GM12878 (cell line): Measurements from ENCODE around the gene TMEM266. TPM values are rescaled to one million over a fixed set of nuclear protein-coding genes. Genes with fewer than 3 reads are reported as not detected.

ENCODE experiments used
- CHD1 ChIP-seq: IDR thresholded peaks from 2 replicates; pipeline ENCODE4 v1.6.1; 2012; ENCODE audit warnings: low read depth, low read length, improper control_type of control experiment
- EED ChIP-seq: sonication (generic); IDR thresholded peaks from 2 replicates; pipeline ENCODE4 v1.6.1; 2016; ENCODE audit warnings: antibody characterized with exemption, low read depth
- EGR1 ChIP-seq, 2 experiments: IDR thresholded peaks; 1 replicate in 1 of 2; 2 replicates in 1 of 2; pipeline ENCODE4 v1.6.1; 2011 to 2012; ENCODE audit warnings: low read depth in 2 of 2, low read length in 2 of 2, borderline replicate concordance in 1 of 2, mild to moderate bottlenecking in 1 of 2, moderate library complexity in 1 of 2
- GABPA ChIP-seq: IDR thresholded peaks from 2 replicates; pipeline ENCODE4 v1.6.1; 2014; ENCODE audit warnings: antibody characterized with exemption, low read depth, mild to moderate bottlenecking, inconsistent platforms
- GATAD2B ChIP-seq: fragments of 450-650 bp; conservative IDR thresholded peaks from 2 replicates; pipeline ENCODE4 v1.6.1; 2017; ENCODE audit warnings: low read depth, mild to moderate bottlenecking, moderate library complexity
- LARP7 ChIP-seq: fragments of 450-650 bp; IDR thresholded peaks from 2 replicates; pipeline ENCODE4 v1.6.1; 2017; ENCODE audit warnings: mild to moderate bottlenecking
- NR2F1 ChIP-seq: fragments of 450-650 bp; conservative IDR thresholded peaks from 2 replicates; pipeline ENCODE4 v1.6.1; 2017; ENCODE audit warnings: mild to moderate bottlenecking
- POLR2AphosphoS2 ChIP-seq: IDR thresholded peaks from 2 replicates; pipeline ENCODE4 v1.6.1; 2011; ENCODE audit warnings: low read depth, mild to moderate bottlenecking, low read length, improper control_type of control experiment, moderate library complexity
- SMC3 ChIP-seq: IDR thresholded peaks from 2 replicates; pipeline ENCODE4 v1.6.1; 2011; ENCODE audit warnings: low read length, improper control_type of control experiment, borderline replicate concordance
- SRF ChIP-seq, 2 experiments: IDR thresholded peaks; 2 replicates each; pipeline ENCODE4 v1.6.1; 2011; ENCODE audit warnings: low read depth in 2 of 2, low read length in 2 of 2, mild to moderate bottlenecking in 1 of 2, moderate library complexity in 1 of 2
- TAF1 ChIP-seq: IDR thresholded peaks from 2 replicates; pipeline ENCODE4 v1.6.1; 2011; ENCODE audit warnings: mild to moderate bottlenecking, low read depth, low read length, borderline replicate concordance
- ZZZ3 ChIP-seq: IDR thresholded peaks from 2 replicates; pipeline ENCODE4 v1.6.1; 2011; ENCODE audit warnings: low read depth; ENCODE audit not compliant: control insufficient read depth, insufficient read length
- polyA plus RNA-seq, 11 experiments: library from polyadenylated mRNA; depleted of rRNA in 4 of 11; unstranded in 6 of 11; stranded (reverse) in 5 of 11; fragments of >200 nt; fragmentation: Nextera tagmentation in 4 of 11; fragmentation: Illumina TruSeq in 1 of 11; extraction: Ambion mirVana in 4 of 11; extraction: Trizol in 1 of 11; gene quantifications; 1 replicate in 1 of 11; 2 replicates in 10 of 11; pipeline versions ENCODE4 v1.2.1 to v1.2.3, GENCODE V29; 2011 to 2016; ENCODE audit warnings: inconsistent platforms in 2 of 11, missing spikeins in 2 of 11, low read depth in 1 of 11
- total RNA-seq, 4 experiments: library from RNA; depleted of rRNA in 3 of 4; stranded (reverse); fragments of >200 nt in 3 of 4; fragmentation: Illumina TruSeq in 1 of 4; extraction: Trizol in 1 of 4; gene quantifications; 2 replicates each; pipeline versions ENCODE4 v1.2.1 to v1.2.3, GENCODE V29; 2013 to 2021
- TF ChIP-seq, protein P1 (sequence below): fragments of 450-650 bp; IDR thresholded peaks from 2 replicates; pipeline ENCODE4 v1.6.1; 2017; ENCODE audit warnings: mild to moderate bottlenecking
- TF ChIP-seq, protein P2 (sequence below): fragments of 450-650 bp; IDR thresholded peaks from 2 replicates; pipeline ENCODE4 v1.6.1; 2018; ENCODE audit warnings: borderline replicate concordance, mild to moderate bottlenecking; ENCODE audit not compliant: partially characterized antibody
- TF ChIP-seq, protein P3 (sequence below): fragments of 450-650 bp; IDR thresholded peaks from 2 replicates; pipeline ENCODE4 v1.6.1; 2017; ENCODE audit warnings: antibody characterized with exemption, mild to moderate bottlenecking, moderate library complexity
- TF ChIP-seq, protein P4 (sequence below), 3 experiments: IDR thresholded peaks in 2 of 3; conservative IDR thresholded peaks in 1 of 3; 2 replicates each; pipeline ENCODE4 v1.5.1; 2011; ENCODE audit warnings: low read depth in 3 of 3, low read length in 3 of 3, mild to moderate bottlenecking in 3 of 3, control low read depth in 2 of 3, moderate library complexity in 2 of 3, inconsistent platforms in 1 of 3, mixed read lengths in 1 of 3; ENCODE audit not compliant: control insufficient read depth in 2 of 3, insufficient read depth in 1 of 3; ENCODE audit errors: extremely low read depth in 1 of 3
- TF ChIP-seq, protein P5 (sequence below): fragments of 450-650 bp; IDR thresholded peaks from 2 replicates; pipeline ENCODE4 v1.6.1; 2017; ENCODE audit warnings: low read depth, mild to moderate bottlenecking, moderate library complexity

TMEM266 gene
- total and polyA plus RNA-seq, 10 of the 15 experiments (the other 5 are each of a cell fraction or from before 2014, with no cell fraction given), result 0.11 to 0.70 (median 0.39) TPM

DNA sequence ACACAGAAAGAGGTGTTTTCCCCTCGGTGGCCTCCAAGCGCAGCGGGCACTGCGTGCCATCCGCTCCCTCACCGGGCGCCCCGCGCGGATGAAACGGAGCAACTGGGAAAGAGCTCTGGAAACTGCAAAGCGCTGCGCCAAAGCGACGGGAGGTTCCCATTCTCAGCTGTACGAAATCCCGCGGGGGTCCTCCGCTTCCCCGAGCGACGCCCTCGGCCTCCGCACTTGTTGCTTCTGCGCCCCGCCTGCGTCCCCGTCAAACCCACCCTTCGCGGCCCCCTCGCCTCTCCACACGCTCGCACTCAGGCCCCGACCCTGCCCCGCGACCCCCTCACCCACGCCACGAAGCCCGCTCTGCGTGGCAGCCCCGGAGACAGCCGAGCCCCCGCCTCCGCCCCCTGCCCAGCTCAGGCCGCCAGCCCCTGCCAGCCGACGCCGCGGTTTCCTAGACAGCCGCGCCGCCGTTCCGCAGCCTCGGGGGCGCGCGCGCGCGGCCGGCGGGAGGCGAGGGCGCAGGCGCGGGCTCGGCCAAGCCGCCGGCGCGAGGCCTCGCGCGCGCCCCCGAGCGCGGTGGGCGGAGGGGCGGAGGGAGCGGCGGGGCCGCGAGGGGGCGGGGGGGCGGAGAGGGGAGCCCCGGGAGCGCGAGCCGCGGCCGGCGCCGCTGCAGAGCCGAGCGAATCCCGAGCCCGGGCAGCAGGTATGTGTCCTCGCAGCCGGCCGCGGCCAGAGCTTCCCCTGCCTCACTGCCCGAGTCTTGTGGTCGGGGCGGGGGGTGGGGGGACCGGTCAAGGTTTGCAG, at the start of gene TMEM266 (continued):
- TF ChIP-seq, protein P1, sequence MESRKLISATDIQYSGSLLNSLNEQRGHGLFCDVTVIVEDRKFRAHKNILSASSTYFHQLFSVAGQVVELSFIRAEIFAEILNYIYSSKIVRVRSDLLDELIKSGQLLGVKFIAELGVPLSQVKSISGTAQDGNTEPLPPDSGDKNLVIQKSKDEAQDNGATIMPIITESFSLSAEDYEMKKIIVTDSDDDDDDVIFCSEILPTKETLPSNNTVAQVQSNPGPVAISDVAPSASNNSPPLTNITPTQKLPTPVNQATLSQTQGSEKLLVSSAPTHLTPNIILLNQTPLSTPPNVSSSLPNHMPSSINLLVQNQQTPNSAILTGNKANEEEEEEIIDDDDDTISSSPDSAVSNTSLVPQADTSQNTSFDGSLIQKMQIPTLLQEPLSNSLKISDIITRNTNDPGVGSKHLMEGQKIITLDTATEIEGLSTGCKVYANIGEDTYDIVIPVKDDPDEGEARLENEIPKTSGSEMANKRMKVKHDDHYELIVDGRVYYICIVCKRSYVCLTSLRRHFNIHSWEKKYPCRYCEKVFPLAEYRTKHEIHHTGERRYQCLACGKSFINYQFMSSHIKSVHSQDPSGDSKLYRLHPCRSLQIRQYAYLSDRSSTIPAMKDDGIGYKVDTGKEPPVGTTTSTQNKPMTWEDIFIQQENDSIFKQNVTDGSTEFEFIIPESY, result no peak
- TF ChIP-seq GATAD2B (peak; percentile 44; the same call in 1 of the 2 replicates), EGR1 (IDR thresholded peaks at IDR 0.05; ENCODE audit: borderline replicate concordance in 1 of 2, low read depth in 2 of 2, low read length in 2 of 2) (0 out of 3 replicates have a peak, but pooled peaks of 1 of the 2 experiments have one; percentile 18), ZZZ3 (no peak), NR2F1 (peak; percentile 46; the same call in 1 of the 2 replicates), CHD1 (no peak), LARP7 (peak; percentile 65; the same call in 1 of the 2 replicates), SMC3 (no peak), SRF (IDR thresholded peaks at IDR 0.05; ENCODE audit: low read depth in 2 of 2, low read length in 2 of 2) (no peak), EED (no peak), GABPA (no peak), TAF1 (no peak), POLR2AphosphoS2 (no peak)
- TF ChIP-seq, protein P2, sequence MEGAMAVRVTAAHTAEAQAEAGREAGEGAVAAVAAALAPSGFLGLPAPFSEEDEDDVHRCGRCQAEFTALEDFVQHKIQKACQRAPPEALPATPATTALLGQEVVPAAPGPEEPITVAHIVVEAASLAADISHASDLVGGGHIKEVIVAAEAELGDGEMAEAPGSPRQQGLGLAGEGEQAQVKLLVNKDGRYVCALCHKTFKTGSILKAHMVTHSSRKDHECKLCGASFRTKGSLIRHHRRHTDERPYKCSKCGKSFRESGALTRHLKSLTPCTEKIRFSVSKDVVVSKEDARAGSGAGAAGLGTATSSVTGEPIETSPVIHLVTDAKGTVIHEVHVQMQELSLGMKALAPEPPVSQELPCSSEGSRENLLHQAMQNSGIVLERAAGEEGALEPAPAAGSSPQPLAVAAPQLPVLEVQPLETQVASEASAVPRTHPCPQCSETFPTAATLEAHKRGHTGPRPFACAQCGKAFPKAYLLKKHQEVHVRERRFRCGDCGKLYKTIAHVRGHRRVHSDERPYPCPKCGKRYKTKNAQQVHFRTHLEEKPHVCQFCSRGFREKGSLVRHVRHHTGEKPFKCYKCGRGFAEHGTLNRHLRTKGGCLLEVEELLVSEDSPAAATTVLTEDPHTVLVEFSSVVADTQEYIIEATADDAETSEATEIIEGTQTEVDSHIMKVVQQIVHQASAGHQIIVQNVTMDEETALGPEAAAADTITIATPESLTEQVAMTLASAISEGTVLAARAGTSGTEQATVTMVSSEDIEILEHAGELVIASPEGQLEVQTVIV, result no peak
- TF ChIP-seq, protein P3, sequence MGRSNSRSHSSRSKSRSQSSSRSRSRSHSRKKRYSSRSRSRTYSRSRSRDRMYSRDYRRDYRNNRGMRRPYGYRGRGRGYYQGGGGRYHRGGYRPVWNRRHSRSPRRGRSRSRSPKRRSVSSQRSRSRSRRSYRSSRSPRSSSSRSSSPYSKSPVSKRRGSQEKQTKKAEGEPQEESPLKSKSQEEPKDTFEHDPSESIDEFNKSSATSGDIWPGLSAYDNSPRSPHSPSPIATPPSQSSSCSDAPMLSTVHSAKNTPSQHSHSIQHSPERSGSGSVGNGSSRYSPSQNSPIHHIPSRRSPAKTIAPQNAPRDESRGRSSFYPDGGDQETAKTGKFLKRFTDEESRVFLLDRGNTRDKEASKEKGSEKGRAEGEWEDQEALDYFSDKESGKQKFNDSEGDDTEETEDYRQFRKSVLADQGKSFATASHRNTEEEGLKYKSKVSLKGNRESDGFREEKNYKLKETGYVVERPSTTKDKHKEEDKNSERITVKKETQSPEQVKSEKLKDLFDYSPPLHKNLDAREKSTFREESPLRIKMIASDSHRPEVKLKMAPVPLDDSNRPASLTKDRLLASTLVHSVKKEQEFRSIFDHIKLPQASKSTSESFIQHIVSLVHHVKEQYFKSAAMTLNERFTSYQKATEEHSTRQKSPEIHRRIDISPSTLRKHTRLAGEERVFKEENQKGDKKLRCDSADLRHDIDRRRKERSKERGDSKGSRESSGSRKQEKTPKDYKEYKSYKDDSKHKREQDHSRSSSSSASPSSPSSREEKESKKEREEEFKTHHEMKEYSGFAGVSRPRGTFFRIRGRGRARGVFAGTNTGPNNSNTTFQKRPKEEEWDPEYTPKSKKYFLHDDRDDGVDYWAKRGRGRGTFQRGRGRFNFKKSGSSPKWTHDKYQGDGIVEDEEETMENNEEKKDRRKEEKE, result no peak
- TF ChIP-seq, protein P4, sequence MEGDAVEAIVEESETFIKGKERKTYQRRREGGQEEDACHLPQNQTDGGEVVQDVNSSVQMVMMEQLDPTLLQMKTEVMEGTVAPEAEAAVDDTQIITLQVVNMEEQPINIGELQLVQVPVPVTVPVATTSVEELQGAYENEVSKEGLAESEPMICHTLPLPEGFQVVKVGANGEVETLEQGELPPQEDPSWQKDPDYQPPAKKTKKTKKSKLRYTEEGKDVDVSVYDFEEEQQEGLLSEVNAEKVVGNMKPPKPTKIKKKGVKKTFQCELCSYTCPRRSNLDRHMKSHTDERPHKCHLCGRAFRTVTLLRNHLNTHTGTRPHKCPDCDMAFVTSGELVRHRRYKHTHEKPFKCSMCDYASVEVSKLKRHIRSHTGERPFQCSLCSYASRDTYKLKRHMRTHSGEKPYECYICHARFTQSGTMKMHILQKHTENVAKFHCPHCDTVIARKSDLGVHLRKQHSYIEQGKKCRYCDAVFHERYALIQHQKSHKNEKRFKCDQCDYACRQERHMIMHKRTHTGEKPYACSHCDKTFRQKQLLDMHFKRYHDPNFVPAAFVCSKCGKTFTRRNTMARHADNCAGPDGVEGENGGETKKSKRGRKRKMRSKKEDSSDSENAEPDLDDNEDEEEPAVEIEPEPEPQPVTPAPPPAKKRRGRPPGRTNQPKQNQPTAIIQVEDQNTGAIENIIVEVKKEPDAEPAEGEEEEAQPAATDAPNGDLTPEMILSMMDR (IDR thresholded peaks at IDR 0.05 in 2 of 3, conservative IDR thresholded peaks at IDR 0.05 in 1 of 3; ENCODE audit: control insufficient read depth in 2 of 3, extremely low read depth in 1 of 3, insufficient read depth in 1 of 3, low read depth in 3 of 3, low read length in 3 of 3), result peak in 1 of 3 experiments; percentile 14; a peak in 1 of 6 replicates
- TF ChIP-seq, protein P5, sequence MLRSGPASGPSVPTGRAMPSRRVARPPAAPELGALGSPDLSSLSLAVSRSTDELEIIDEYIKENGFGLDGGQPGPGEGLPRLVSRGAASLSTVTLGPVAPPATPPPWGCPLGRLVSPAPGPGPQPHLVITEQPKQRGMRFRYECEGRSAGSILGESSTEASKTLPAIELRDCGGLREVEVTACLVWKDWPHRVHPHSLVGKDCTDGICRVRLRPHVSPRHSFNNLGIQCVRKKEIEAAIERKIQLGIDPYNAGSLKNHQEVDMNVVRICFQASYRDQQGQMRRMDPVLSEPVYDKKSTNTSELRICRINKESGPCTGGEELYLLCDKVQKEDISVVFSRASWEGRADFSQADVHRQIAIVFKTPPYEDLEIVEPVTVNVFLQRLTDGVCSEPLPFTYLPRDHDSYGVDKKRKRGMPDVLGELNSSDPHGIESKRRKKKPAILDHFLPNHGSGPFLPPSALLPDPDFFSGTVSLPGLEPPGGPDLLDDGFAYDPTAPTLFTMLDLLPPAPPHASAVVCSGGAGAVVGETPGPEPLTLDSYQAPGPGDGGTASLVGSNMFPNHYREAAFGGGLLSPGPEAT, result no peak
